ENCODE measurements around the gene CCDC167.

GRCh38 chr6:37474316-37474715 lies 25.4 kb downstream of the CCDC167 start:
- no peak for TF ChIP-seq YY1 (IDR thresholded peaks at IDR 0.05; ENCODE audit: low read depth, low read length)
- no peak for TF ChIP-seq SIN3A (conservative IDR thresholded peaks at IDR 0.05 in 1 of 2, IDR thresholded peaks at IDR 0.05 in 1 of 2; ENCODE audit: low read depth in 1 of 2, low read length in 2 of 2)
